ENCODE data around the gene POLR3F. TPM values are rescaled to one million over a fixed set of nuclear protein-coding genes. Genes with fewer than 3 reads are reported as not detected.

POLR3F gene
- polyA plus RNA-seq, 1 of the 3 experiments (the other 2 are of a cell fraction): 4.8 TPM

DNA sequence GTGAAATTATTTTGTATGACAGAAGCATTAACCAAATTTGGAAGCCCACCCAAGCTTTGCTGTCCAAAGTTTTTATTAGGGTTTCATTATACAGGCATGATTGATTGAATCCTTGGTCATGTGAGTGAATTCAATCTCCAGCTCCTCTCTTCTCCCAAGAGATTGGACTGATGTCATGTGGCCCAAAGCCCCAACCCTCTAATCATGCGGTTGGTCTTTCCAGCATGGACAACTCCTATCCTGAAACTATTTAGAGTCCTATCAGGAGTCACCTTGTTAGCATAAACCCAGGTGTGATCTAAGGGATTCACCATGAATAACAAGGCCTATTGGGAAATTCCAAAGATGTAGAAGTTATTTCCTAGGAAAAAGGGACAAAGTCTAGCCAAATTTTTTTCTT is 10.6 kb downstream of the POLR3F start:
- no peaks in the 10 kb centered on the region for H3K27me3 ChIP-seq (ENCODE audit: insufficient read depth)
- no peak overlapping the region for H2AFZ ChIP-seq (ENCODE audit: low read depth)
- H3F3A ChIP-seq (replicated peaks; ENCODE audit: insufficient read depth): peaks cover 8% of the 10 kb centered on the region
- WGBS (ENCODE audit: low lambda C conversion rate): 100% methylated on average over 1 of the region's 1 CpG
- H3K9ac ChIP-seq: no peak overlapping the region
- ChIA-PET POLR2A (no interaction called here), CTCF (no interaction called here)
- H3K4me2 ChIP-seq: no peak overlapping the region
- TF ChIP-seq RXRA (IDR thresholded peaks at IDR 0.05; ENCODE audit: borderline replicate concordance, low read depth) (no peak), GABPA (IDR thresholded peaks at IDR 0.05; ENCODE audit: low read depth) (no peak), CHD2 (IDR thresholded peaks at IDR 0.05; ENCODE audit: low read length, partially characterized antibody) (no peak), JUND (IDR thresholded peaks at IDR 0.05) (no peak), MEF2A (IDR thresholded peaks at IDR 0.05; ENCODE audit: borderline replicate concordance, low read depth) (no peak), SIN3A (IDR thresholded peaks at IDR 0.05; ENCODE audit: borderline replicate concordance, low read depth, low read length) (no peak), FOSL2 (IDR thresholded peaks at IDR 0.05; ENCODE audit: borderline replicate concordance, low read depth) (no peak), NRF1 (IDR thresholded peaks at IDR 0.05; ENCODE audit: low read depth, low read length) (no peak), ELF1 (IDR thresholded peaks at IDR 0.05) (no peak), TEAD4 (IDR thresholded peaks at IDR 0.05; ENCODE audit: borderline replicate concordance, insufficient read depth) (no peak), FOXJ3 (CRISPR knock-in tag; IDR thresholded peaks at IDR 0.05) (no peak), FOXM1 (IDR thresholded peaks at IDR 0.05; ENCODE audit: low read depth) (no peak), SMC3 (IDR thresholded peaks at IDR 0.05; ENCODE audit: low read depth, low read length) (no peak), YY1 (IDR thresholded peaks at IDR 0.05; ENCODE audit: low read depth) (no peak), TCF12 (IDR thresholded peaks at IDR 0.05) (no peak)
- TF ChIP-seq, protein P1, sequence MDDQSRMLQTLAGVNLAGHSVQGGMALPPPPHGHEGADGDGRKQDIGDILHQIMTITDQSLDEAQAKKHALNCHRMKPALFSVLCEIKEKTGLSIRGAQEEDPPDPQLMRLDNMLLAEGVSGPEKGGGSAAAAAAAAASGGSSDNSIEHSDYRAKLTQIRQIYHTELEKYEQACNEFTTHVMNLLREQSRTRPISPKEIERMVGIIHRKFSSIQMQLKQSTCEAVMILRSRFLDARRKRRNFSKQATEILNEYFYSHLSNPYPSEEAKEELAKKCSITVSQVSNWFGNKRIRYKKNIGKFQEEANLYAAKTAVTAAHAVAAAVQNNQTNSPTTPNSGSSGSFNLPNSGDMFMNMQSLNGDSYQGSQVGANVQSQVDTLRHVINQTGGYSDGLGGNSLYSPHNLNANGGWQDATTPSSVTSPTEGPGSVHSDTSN (IDR thresholded peaks at IDR 0.05): no peak
- TF ChIP-seq, protein P2, sequence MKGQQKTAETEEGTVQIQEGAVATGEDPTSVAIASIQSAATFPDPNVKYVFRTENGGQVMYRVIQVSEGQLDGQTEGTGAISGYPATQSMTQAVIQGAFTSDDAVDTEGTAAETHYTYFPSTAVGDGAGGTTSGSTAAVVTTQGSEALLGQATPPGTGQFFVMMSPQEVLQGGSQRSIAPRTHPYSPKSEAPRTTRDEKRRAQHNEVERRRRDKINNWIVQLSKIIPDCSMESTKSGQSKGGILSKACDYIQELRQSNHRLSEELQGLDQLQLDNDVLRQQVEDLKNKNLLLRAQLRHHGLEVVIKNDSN (IDR thresholded peaks at IDR 0.05; ENCODE audit: borderline replicate concordance, low read depth): no peak
- TF ChIP-seq, protein P3, sequence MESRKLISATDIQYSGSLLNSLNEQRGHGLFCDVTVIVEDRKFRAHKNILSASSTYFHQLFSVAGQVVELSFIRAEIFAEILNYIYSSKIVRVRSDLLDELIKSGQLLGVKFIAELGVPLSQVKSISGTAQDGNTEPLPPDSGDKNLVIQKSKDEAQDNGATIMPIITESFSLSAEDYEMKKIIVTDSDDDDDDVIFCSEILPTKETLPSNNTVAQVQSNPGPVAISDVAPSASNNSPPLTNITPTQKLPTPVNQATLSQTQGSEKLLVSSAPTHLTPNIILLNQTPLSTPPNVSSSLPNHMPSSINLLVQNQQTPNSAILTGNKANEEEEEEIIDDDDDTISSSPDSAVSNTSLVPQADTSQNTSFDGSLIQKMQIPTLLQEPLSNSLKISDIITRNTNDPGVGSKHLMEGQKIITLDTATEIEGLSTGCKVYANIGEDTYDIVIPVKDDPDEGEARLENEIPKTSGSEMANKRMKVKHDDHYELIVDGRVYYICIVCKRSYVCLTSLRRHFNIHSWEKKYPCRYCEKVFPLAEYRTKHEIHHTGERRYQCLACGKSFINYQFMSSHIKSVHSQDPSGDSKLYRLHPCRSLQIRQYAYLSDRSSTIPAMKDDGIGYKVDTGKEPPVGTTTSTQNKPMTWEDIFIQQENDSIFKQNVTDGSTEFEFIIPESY (IDR thresholded peaks at IDR 0.05; ENCODE audit: borderline replicate concordance, low read depth): no peak
- no peaks in the 10 kb centered on the region for H3K4me1 ChIP-seq (ENCODE audit: control insufficient read depth in 1 of 2, insufficient read depth in 2 of 2, low read depth in 1 of 2, low read length in 1 of 2)
- H3K36me3 ChIP-seq (replicated peaks in 1 of 2; ENCODE audit: control insufficient read depth in 1 of 2, insufficient read depth in 2 of 2, low read length in 1 of 2): peaks cover 71 to 77% of the 10 kb centered on the region in 2 experiments
- no peak overlapping the region for H3K27ac ChIP-seq (ENCODE audit: low read depth in 2 of 2, low read length in 1 of 2)
- H3K79me2 ChIP-seq (ENCODE audit: insufficient read depth): no peaks in the 10 kb centered on the region
- no peak for DNase-seq
- H3K9me2 ChIP-seq: no peaks in the 10 kb centered on the region
- no peaks in the 10 kb centered on the region for H4K20me1 ChIP-seq (ENCODE audit: insufficient read depth)
- no peaks in the 10 kb centered on the region for H3K9me3 ChIP-seq
- no peak overlapping the region for H3K4me3 ChIP-seq (ENCODE audit: low read depth in 2 of 2, low read length in 1 of 2)
